Heart right ventricle (tissue), 16 donors: ENCODE data around the gene MBLAC2. TPM values are rescaled to one million over a fixed set of nuclear protein-coding genes. Genes with fewer than 3 reads are reported as not detected.

ENCODE experiments used
- ATAC-seq, 8 donors: fragments of 200-7000 bp; cut with Tn5 transposase; one replicate each; pipeline ENCODE4 v1.9.1; 2020; ENCODE audit warnings: mild to moderate bottlenecking in 8 of 8, moderate library complexity in 8 of 8, moderate number of reproducible peaks in 1 of 8
- DNase-seq, 2 donors: peaks; one replicate each; pipeline ENCODE4 v3.0.0-alpha.2; 2020
- H3K27ac ChIP-seq, 10 donors: fragments of 200-600 bp; sonication (generic) in 2 of 10; one replicate each; pipeline versions ENCODE4 v1.5.0 to v1.8.0; 2020 to 2022; ENCODE audit warnings: mild to moderate bottlenecking in 3 of 10
- H3K27me3 ChIP-seq, 7 donors: fragments of 200-600 bp; one replicate each; pipeline ENCODE4 v1.8.0; 2021 to 2022; ENCODE audit warnings: mild to moderate bottlenecking in 2 of 7
- H3K36me3 ChIP-seq, 9 donors: fragments of 200-600 bp; sonication (generic) in 1 of 9; one replicate each; pipeline versions ENCODE4 v1.5.0 to v1.8.0; 2020 to 2022; ENCODE audit warnings: mild to moderate bottlenecking in 2 of 9
- H3K4me1 ChIP-seq, 9 donors: fragments of 200-600 bp; sonication (generic) in 1 of 9; one replicate each; pipeline versions ENCODE4 v1.5.0 to v1.8.0; 2020 to 2022; ENCODE audit warnings: mild to moderate bottlenecking in 4 of 9
- H3K4me3 ChIP-seq, 10 donors: fragments of 200-600 bp; sonication (generic) in 2 of 10; one replicate each; pipeline versions ENCODE4 v1.5.0 to v1.8.0; 2020 to 2022; ENCODE audit warnings: mild to moderate bottlenecking in 7 of 10, moderate library complexity in 2 of 10
- H3K9me3 ChIP-seq, 11 donors: fragments of 200-600 bp in 10 of 11; sonication (generic) in 2 of 11; one replicate each; pipeline versions ENCODE4 v1.5.0 to v1.8.0; 2013 to 2022; ENCODE audit warnings: mild to moderate bottlenecking in 2 of 11, control low read depth in 1 of 11, moderate library complexity in 1 of 11
- WGBS, 2 donors: extraction: QIAGEN DNeasy Blood & Tissue Kit; methylation state at CpG; one replicate each; pipeline ENCODE4 v1.1.7; 2013; ENCODE audit warnings: inconsistent platforms in 1 of 2; 5-methylcytosine and 5-hydroxymethylcytosine counted together
- intact Hi-C, 10 donors: fragments of 100-400 bp; cut with DNase I; formaldehyde crosslinking; loops; one replicate each; pipeline versions ENCODE4 v1.11.1 to v1.14.2; 2022
- polyA plus RNA-seq, 2 donors: library from polyadenylated mRNA; stranded (reverse); fragments of 200-250 nt; gene quantifications; one replicate each; pipeline ENCODE4 v1.2.3, GENCODE V29; 2013
- total RNA-seq, 10 donors: library from RNA; stranded (reverse); fragmentation: NEBNext Ultra II Directional in 3 of 10; extraction: Animal tissue kit (Norgen Biotek cat#: 25700) in 3 of 10; gene quantifications; one replicate each; pipeline versions ENCODE4 v1.2.1 to v1.2.4, GENCODE V29; 2021 to 2023
- TF ChIP-seq, protein P1 (sequence below), 9 donors: fragments of 200-600 bp; sonication (generic) in 2 of 9; IDR thresholded peaks; one replicate each; pipeline versions ENCODE4 v1.5.0 to v1.8.0; 2021 to 2022; ENCODE audit warnings: antibody characterized with exemption in 9 of 9, mild to moderate bottlenecking in 5 of 9, moderate library complexity in 1 of 9
- donor health status: Arrhythmogenic right ventricular cardiomyopathy.
- donor health status: ischemic (EF 13 %, LVEDD 7.1; RV severe dilation, severe dysfunction).
- donor health status: healthy with polysubstance abuse.
- donor health status: DM: no; HTN: yes; CAD: no.
- donor health status: DM: no; HTN: no; CAD: no.
- donor health status: ischemic (EF 25% LVEDD 6.9; RV normal size, moderate dysfunction).
- donor health status: ischemic (EF 25% LVEDD 5.7; RV mildly dilated, moderate dysfunction).
- donor health status: healthy.
- donor health status: DM: yes; HTN: yes; CAD: no.
- donor health status: Ischemic cardiomyopathy.
- donor health status: ischemic (EF 35%, LVEDD 5.7; RV mildly dilated, moderate dysfunction).
- donor health status: nonischemic (EF 11% LVEDD 7.7; RV severe dilation, severe dysfunction).
- donor health status: DM: yes; HTN: yes; CAD: no.
- donor health status: PGD.
- donor health status: ischemic (EF 29% LVEDD 5.4; RV normal size, mild dysfunction).
- donor health status: nonischemic (EF 23%, LVEDD 6.1; RV moderate dilation, normal function).

MBLAC2 gene
- total and polyA plus RNA-seq, 12 donors = 1.0 to 4.8 (median 3.4) TPM

DNA sequence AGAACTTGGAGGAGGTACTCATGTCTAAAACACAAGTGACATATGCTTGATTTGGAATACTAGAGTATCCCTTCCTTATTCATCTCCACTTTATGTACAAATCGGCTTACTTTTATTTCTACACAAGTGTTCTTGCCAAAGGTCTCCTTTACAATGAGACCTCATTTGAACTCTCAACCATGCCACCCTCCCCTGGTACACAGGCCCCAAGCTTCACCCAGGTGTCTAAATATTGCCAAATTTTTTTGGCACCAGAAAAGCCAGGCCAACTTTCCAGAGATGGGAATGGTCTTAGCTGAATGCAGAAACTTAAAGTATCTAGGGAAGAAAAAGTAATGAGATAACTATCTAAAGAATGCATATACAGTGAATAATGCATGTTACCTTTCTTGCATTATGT lies 35.9 kb upstream of the MBLAC2 start:
- DNase-seq (no peak), ATAC-seq (no peak)
- intact Hi-C loops = no loop called here
- Histone ChIP-seq H3K36me3 (peaks cover 0 to 11% (median 0%) of the 10 kb centered on the region in 9 donors), H3K4me3 (no peak overlapping the region), H3K4me1 (no peaks in the 10 kb centered on the region), H3K27me3 (no peaks in the 10 kb centered on the region), H3K27ac (no peak overlapping the region), H3K9me3 (no peaks in the 10 kb centered on the region)
- WGBS, 2 donors = 96 to 100% methylated on average over 1 of the region's 1 CpG
- TF ChIP-seq, protein P1, sequence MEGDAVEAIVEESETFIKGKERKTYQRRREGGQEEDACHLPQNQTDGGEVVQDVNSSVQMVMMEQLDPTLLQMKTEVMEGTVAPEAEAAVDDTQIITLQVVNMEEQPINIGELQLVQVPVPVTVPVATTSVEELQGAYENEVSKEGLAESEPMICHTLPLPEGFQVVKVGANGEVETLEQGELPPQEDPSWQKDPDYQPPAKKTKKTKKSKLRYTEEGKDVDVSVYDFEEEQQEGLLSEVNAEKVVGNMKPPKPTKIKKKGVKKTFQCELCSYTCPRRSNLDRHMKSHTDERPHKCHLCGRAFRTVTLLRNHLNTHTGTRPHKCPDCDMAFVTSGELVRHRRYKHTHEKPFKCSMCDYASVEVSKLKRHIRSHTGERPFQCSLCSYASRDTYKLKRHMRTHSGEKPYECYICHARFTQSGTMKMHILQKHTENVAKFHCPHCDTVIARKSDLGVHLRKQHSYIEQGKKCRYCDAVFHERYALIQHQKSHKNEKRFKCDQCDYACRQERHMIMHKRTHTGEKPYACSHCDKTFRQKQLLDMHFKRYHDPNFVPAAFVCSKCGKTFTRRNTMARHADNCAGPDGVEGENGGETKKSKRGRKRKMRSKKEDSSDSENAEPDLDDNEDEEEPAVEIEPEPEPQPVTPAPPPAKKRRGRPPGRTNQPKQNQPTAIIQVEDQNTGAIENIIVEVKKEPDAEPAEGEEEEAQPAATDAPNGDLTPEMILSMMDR (IDR thresholded peaks at IDR 0.05) = no peak

DNA sequence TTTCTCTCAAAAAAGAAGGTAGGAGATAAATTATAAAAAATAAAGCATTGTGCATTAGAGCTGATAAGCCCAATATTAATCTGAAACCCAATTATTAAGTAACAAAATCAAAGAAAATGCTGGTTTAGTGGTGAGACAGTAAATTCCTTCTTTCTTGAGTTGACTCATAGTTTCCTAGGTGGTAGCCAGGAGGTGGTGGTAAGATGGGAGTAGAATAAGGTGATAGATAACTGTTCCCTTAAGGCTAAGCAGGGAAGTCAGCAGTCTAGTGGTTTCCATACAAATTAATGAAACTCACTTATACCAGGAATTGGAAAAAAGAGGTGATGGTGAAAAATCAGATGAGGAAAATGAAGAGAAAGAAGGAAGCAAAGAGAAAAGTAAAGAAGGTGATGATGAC lies 31.6 kb upstream of the MBLAC2 start:
- no peaks in the 10 kb centered on the region for H3K4me1 ChIP-seq
- no peak for ATAC-seq
- intact Hi-C loops = no loop called here
- no peaks in the 10 kb centered on the region for H3K9me3 ChIP-seq
- no peaks in the 10 kb centered on the region for H3K36me3 ChIP-seq
- no peak overlapping the region for H3K27ac ChIP-seq
- H3K27me3 ChIP-seq = no peaks in the 10 kb centered on the region
- DNase-seq = no peak
- TF ChIP-seq, protein P1 (IDR thresholded peaks at IDR 0.05) = no peak
- H3K4me3 ChIP-seq = no peak overlapping the region

DNA sequence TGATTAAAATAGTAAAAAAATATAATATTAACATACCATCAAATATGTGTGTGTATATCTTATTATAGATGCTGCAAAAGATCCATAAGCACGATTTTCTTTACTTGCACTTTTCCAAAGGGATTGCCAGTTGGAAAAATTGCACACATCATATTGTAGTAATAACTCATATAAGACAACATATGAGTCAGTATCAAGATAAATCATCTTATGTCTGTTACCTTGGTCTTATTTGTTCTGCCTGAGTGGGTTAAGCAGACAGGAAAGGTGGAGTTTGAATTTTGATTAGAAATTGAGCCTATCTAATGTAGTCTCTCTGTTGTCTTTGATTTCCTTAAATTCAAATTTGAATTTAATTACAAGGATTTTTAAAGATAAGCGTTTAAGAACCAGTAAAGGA lies 30.2 kb upstream of the MBLAC2 start:
- 93 to 94% methylated on average over 2 of the region's 2 CpGs for WGBS, 2 donors
- H3K4me1 ChIP-seq = no peaks in the 10 kb centered on the region
- H3K9me3 ChIP-seq = no peaks in the 10 kb centered on the region
- no peak overlapping the region for H3K4me3 ChIP-seq
- H3K27ac ChIP-seq = no peak overlapping the region
- TF ChIP-seq, protein P1 (IDR thresholded peaks at IDR 0.05) = no peak
- no peak for ATAC-seq
- intact Hi-C loops = no loop called here
- no peaks in the 10 kb centered on the region for H3K27me3 ChIP-seq
- DNase-seq = no peak
- no peaks in the 10 kb centered on the region for H3K36me3 ChIP-seq

DNA sequence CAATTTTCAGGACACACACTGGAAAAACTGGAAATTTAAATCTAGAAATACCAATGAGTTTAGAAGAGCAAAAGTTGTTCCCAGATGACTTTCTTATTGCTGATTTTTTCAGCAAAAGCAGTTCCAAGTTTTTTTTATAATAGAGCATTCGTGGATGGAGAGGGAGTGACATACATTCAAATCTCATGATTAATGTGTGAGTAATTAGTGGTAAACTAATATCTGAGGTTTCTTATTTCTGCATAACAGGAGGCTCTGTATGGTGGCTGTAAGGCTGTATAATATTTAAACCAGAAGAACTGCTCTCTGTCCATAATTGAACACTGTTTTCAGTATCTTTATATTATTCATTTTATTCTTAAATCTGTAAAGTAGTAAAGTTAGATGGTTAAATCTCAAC lies 29.0 kb upstream of the MBLAC2 start:
- DNase-seq (no peak), ATAC-seq (no peak)
- Histone ChIP-seq H3K27ac (no peak overlapping the region), H3K9me3 (no peaks in the 10 kb centered on the region), H3K4me3 (no peak overlapping the region), H3K36me3 (no peaks in the 10 kb centered on the region), H3K4me1 (no peaks in the 10 kb centered on the region), H3K27me3 (no peaks in the 10 kb centered on the region)
- TF ChIP-seq, protein P1 (IDR thresholded peaks at IDR 0.05) = no peak
- intact Hi-C loops = no loop called here
- WGBS, 2 donors = 85 to 88% methylated on average over 1 of the region's 1 CpG

DNA sequence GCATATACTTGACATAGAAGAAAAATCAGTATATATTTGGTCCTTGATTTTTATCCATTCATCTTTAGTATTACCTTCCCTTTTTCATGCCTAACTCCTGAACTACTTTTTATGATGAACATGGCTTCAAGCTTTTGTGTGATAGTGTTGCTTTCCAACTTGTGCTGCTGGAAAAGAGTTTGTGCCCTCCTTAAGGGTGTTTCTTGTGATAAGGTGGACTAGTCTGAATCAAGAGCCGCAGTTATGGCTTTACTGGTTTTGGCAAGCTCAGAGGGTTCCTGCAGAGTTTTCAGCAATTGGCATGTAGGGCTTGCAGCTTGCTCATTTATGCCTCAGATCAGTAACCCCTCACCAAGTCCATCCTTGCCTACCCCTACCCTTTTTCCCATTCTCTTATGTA lies 20.6 kb upstream of the MBLAC2 start:
- intact Hi-C loops = no loop called here
- H3K27ac ChIP-seq = no peak overlapping the region
- H3K27me3 ChIP-seq = no peaks in the 10 kb centered on the region
- WGBS, 2 donors = 93 to 97% methylated on average over 1 of the region's 1 CpG
- H3K4me1 ChIP-seq = no peaks in the 10 kb centered on the region
- DNase-seq = no peak
- peaks cover 0 to 8% (median 0%) of the 10 kb centered on the region in 11 donors for H3K9me3 ChIP-seq
- TF ChIP-seq, protein P1 (IDR thresholded peaks at IDR 0.05) = no peak
- no peaks in the 10 kb centered on the region for H3K36me3 ChIP-seq
- no peak for ATAC-seq
- no peak overlapping the region for H3K4me3 ChIP-seq
